K562 (cell line): ENCODE data around the gene VPS45. TPM values are rescaled to one million over a fixed set of nuclear protein-coding genes. Genes with fewer than 3 reads are reported as not detected.

Source experiments
- ATAC-seq: fragments of 200-7000 bp; cut with Tn5 transposase; 3 replicates; pipeline ENCODE4 v1.9.1; 2020; ENCODE audit warnings: moderate library complexity
- BruUV-seq: library from RNA; stranded (reverse); fragments of 400-500 nt; replicated peaks from 2 replicates; lab custom pipeline; 2021; lab: Mats Ljungman, UMichigan
- CTCF ChIA-PET: fragments of 300-600 bp; formaldehyde crosslinking; extraction: SDS; loops from one replicate; lab custom pipeline; 2021; ENCODE audit warnings: low intra/inter-chr PET ratio; lab: Yijun Ruan, JAX
- POLR2A ChIA-PET: fragments of 300-600, 350-650 bp; sonication (Branson Sonifier 250); formaldehyde crosslinking; extraction: SDS; loops from one replicate; lab custom pipeline; 2021; ENCODE audit warnings: antibody characterized with exemption, inconsistent platforms; lab: Yijun Ruan, JAX
- DNase-seq, 4 experiments: peaks; one replicate each; pipeline versions ENCODE4 v3.0.0 to v3.0.0-alpha.2; 2011 to 2018; ENCODE audit warnings: low spot score in 3 of 4, mixed read lengths in 3 of 4; ENCODE audit errors: extremely low read depth in 1 of 4
- FAIRE-seq: peaks from 2 replicates; lab custom pipeline; 2011; peaks lifted over from hg19 to GRCh38; lab: Jason Lieb, UNC
- H2AFZ ChIP-seq: 2 replicates; pipeline ENCODE4 v1.6.0; 2011; ENCODE audit warnings: low read depth, low read length, control low read depth, inconsistent platforms
- H3K27ac ChIP-seq: fragments of 200-600 bp; 3 replicates; pipeline ENCODE4 v1.8.0; 2011; ENCODE audit warnings: low read depth, mild to moderate bottlenecking, control low read depth, inconsistent platforms, low read length, moderate library complexity, mixed read lengths; ENCODE audit errors: extremely low read depth
- H3K27me3 ChIP-seq, 2 experiments: fragments of 300-600 bp in 1 of 2; 2 replicates in 1 of 2; 3 replicates in 1 of 2; pipeline versions ENCODE4 v1.6.0 to v1.8.0; 2011; ENCODE audit warnings: inconsistent platforms in 2 of 2, low read length in 2 of 2, mild to moderate bottlenecking in 1 of 2, mixed read lengths in 1 of 2, moderate library complexity in 1 of 2; ENCODE audit not compliant: control insufficient read depth in 2 of 2, insufficient read depth in 2 of 2
- H3K36me3 ChIP-seq: fragments of 300-600 bp; 3 replicates; pipeline ENCODE4 v1.8.0; 2011; ENCODE audit warnings: mild to moderate bottlenecking, low read length, inconsistent platforms; ENCODE audit not compliant: control insufficient read depth, insufficient read depth
- H3K4me1 ChIP-seq, 2 experiments: fragments of 200-600 bp in 1 of 2; replicated peaks in 1 of 2; 2 replicates in 1 of 2; 3 replicates in 1 of 2; pipeline versions ENCODE4 v1.5.1 to v1.8.0; 2011; ENCODE audit warnings: inconsistent platforms in 2 of 2, low read length in 2 of 2, mild to moderate bottlenecking in 1 of 2, mixed read lengths in 1 of 2, moderate library complexity in 1 of 2; ENCODE audit not compliant: control insufficient read depth in 2 of 2, insufficient read depth in 2 of 2
- H3K4me2 ChIP-seq: 2 replicates; pipeline ENCODE4 v1.6.1; 2011; ENCODE audit warnings: low read length, control low read depth, inconsistent platforms, mixed read lengths; ENCODE audit not compliant: insufficient read depth
- H3K4me3 ChIP-seq: fragments of 200-600 bp; sonication (generic), shearing (Covaris generic); 2 replicates; pipeline ENCODE4 v1.5.1; 2016; ENCODE audit warnings: control low read depth, inconsistent platforms
- H3K79me2 ChIP-seq: fragments of 200-600 bp; 3 replicates; pipeline ENCODE4 v1.8.0; 2011; ENCODE audit warnings: low read length, inconsistent platforms; ENCODE audit not compliant: control insufficient read depth, insufficient read depth
- H3K9ac ChIP-seq, 2 experiments: 2 replicates each; pipeline versions ENCODE4 v1.6.0 to v1.6.1; 2011; ENCODE audit warnings: low read depth in 2 of 2, low read length in 2 of 2, control low read depth in 1 of 2, inconsistent platforms in 1 of 2, mild to moderate bottlenecking in 1 of 2, mixed read lengths in 1 of 2; ENCODE audit not compliant: insufficient read depth in 1 of 2
- H3K9me1 ChIP-seq: one replicate; pipeline ENCODE4 v1.6.0; 2011; ENCODE audit warnings: inconsistent platforms, mild to moderate bottlenecking, low read length, moderate library complexity; ENCODE audit not compliant: control insufficient read depth, insufficient read depth
- H3K9me3 ChIP-seq: replicated peaks from 2 replicates; pipeline ENCODE4 v1.5.1; 2011; ENCODE audit warnings: low read depth, low read length, inconsistent platforms; ENCODE audit not compliant: control insufficient read depth, insufficient read depth
- H4K20me1 ChIP-seq: replicated peaks from 2 replicates; pipeline ENCODE4 v1.6.1; 2011; ENCODE audit warnings: low read length, inconsistent platforms, mixed read lengths; ENCODE audit not compliant: control insufficient read depth, insufficient read depth
- BCLAF1 ChIP-seq, 2 experiments: fragments of 450-650 bp in 1 of 2; IDR thresholded peaks; 2 replicates each; pipeline ENCODE4 v1.6.1; 2011 to 2017; ENCODE audit warnings: low read depth in 2 of 2, antibody characterized with exemption in 1 of 2, borderline replicate concordance in 1 of 2, low read length in 1 of 2, mild to moderate bottlenecking in 1 of 2, mixed read lengths in 1 of 2; ENCODE audit not compliant: control insufficient read depth in 1 of 2
- CCNT2 ChIP-seq: IDR thresholded peaks from 2 replicates; pipeline ENCODE4 v1.6.1; 2011; ENCODE audit warnings: borderline replicate concordance, low read depth, mild to moderate bottlenecking, moderate library complexity, mixed read lengths, low read length; ENCODE audit not compliant: insufficient read length; ENCODE audit errors: extremely low read depth
- CHD4 ChIP-seq: fragments of 200-600 bp; sonication (generic); IDR thresholded peaks from 3 replicates; pipeline ENCODE4 v1.6.1; 2012; ENCODE audit warnings: low read depth, mild to moderate bottlenecking, mixed read lengths, low read length, inconsistent platforms; ENCODE audit not compliant: insufficient read depth, insufficient replicate concordance, poor library complexity, severe bottlenecking
- FOSL1 ChIP-seq: fragments of 200-800 bp; sonication (Bioruptor generic); conservative IDR thresholded peaks from 2 replicates; pipeline ENCODE4 v1.6.1; 2016; ENCODE audit warnings: missing genetic modification characterization, missing compliant biosample characterization
- KLF1 ChIP-seq: fragments of 450-650 bp; IDR thresholded peaks from 2 replicates; pipeline ENCODE4 v1.6.1; 2016; ENCODE audit warnings: missing genetic modification characterization, missing compliant biosample characterization
- MAZ ChIP-seq, 2 experiments: fragments of 450-650 bp in 1 of 2; sonication (generic) in 1 of 2; formaldehyde crosslinking; IDR thresholded peaks in 1 of 2; conservative IDR thresholded peaks in 1 of 2; 2 replicates each; pipeline versions ENCODE4 v1.4.0 to v1.5.0; 2020; ENCODE audit warnings: mild to moderate bottlenecking in 1 of 2, missing genetic modification reagents in 1 of 2
- MXD1 ChIP-seq: fragments of 250-450 bp; sonication (Bioruptor Pico); IDR thresholded peaks from 2 replicates; pipeline ENCODE4 v1.8.0; 2021; ENCODE audit warnings: borderline replicate concordance, mild to moderate bottlenecking, moderate library complexity; ENCODE audit not compliant: poor library complexity, severe bottlenecking
- NR3C1 ChIP-seq: sonication (generic); formaldehyde crosslinking; IDR thresholded peaks from 2 replicates; pipeline ENCODE4 v1.8.1; 2022; ENCODE audit warnings: missing genetic modification reagents
- SMAD1 ChIP-seq: fragments of 150-350 bp; IDR thresholded peaks from 2 replicates; pipeline ENCODE4 v1.6.1; 2014; ENCODE audit warnings: low read length, low read depth; ENCODE audit not compliant: partially characterized antibody
- XRCC3 ChIP-seq: fragments of 450-650 bp; IDR thresholded peaks from 2 replicates; pipeline ENCODE4 v1.6.1; 2017; ENCODE audit warnings: mild to moderate bottlenecking, moderate library complexity
- WGBS: fragments of 100-300 bp; shearing (Covaris generic); methylation state at CpG from one replicate; pipeline ENCODE4 v1.1.6; 2016; ENCODE audit warnings: low coverage, mixed read lengths; ENCODE audit not compliant: insufficient coverage; ENCODE audit errors: missing lambda C conversion rate; 5-methylcytosine and 5-hydroxymethylcytosine counted together
- in situ Hi-C: fragments of 300-500 bp; cut with MboI; formaldehyde crosslinking; loops from 4 replicates; pipeline ENCODE4 v1.15.0; 2018; ENCODE audit warnings: inconsistent platforms, mixed read lengths
- intact Hi-C: fragments of 100-400 bp; cut with micrococcal nuclease; formaldehyde crosslinking; loops from 2 replicates; pipeline ENCODE4 v1.14.2; 2022
- polyA plus RNA-seq, 8 experiments: library from polyadenylated mRNA; depleted of rRNA in 4 of 8; stranded (reverse) in 5 of 8; unstranded in 3 of 8; fragments of >200 nt; fragmentation: Nextera tagmentation in 2 of 8; fragmentation: Illumina TruSeq in 1 of 8; extraction: Ambion mirVana in 2 of 8; extraction: Trizol in 1 of 8; gene quantifications; 2 replicates each; pipeline versions ENCODE4 v1.2.1 to v1.2.3, GENCODE V29; 2011 to 2014; ENCODE audit warnings: inconsistent platforms in 1 of 8, missing spikeins in 1 of 8
- total RNA-seq, 7 experiments: library from RNA; depleted of rRNA in 6 of 7; stranded (reverse); fragments of >200 nt in 6 of 7; fragmentation: Illumina TruSeq in 2 of 7; extraction: Trizol in 2 of 7; gene quantifications; 2 replicates each; pipeline versions ENCODE4 v1.2.1 to v1.2.3, GENCODE V29; 2011 to 2021; ENCODE audit warnings: low replicate concordance in 1 of 7

The VPS45 gene
- total and polyA plus RNA-seq, 9 of the 15 experiments (the other 6 are each of a cell fraction or from before 2014, with no cell fraction given) = 17.9 to 48.2 (median 34.4) TPM

- ATAC-seq (no peak), DNase-seq (no peak), FAIRE-seq (no peak)
- ChIA-PET POLR2A (interaction anchor here (0.7 to 1.9 kb wide), 2 partner anchors 10 to 1600 kb away, joined by 3 to 5 read pairs; no protein-coding TSS in a partner anchor), CTCF (no interaction called here)
- H3K4me1 ChIP-seq = peaks cover 7 to 17% of the 10 kb centered on the region in 2 experiments; a peak in 3 of 5 replicates
- intact Hi-C loops (no loop called here), in situ Hi-C loops (no loop called here)
- BruUV-seq = no TSS peak
- H3K9me3 ChIP-seq = no peaks in the 10 kb centered on the region
- no peaks in the 10 kb centered on the region for H3K9me1 ChIP-seq
- 77% methylated on average over 10 of the region's 13 CpGs for WGBS
- H3K79me2 ChIP-seq = peaks cover 5% of the 10 kb centered on the region; the same call in 1 of the 3 replicates
- no peak overlapping the region for H3K4me3 ChIP-seq
- no peaks in the 10 kb centered on the region for H3K27me3 ChIP-seq
- TF ChIP-seq NR3C1 (no peak), CHD4 (no peak), CCNT2 (no peak), FOSL1 (no peak), MAZ (CRISPR knock-in tag; conservative IDR thresholded peaks at IDR 0.05 in 1 of 2, IDR thresholded peaks at IDR 0.05 in 1 of 2) (no peak), KLF1 (tag) (no peak), BCLAF1 (IDR thresholded peaks at IDR 0.05; ENCODE audit: borderline replicate concordance in 1 of 2, control insufficient read depth in 1 of 2, low read depth in 2 of 2, low read length in 1 of 2) (no peak), XRCC3 (no peak), SMAD1 (no peak), MXD1 (no peak)
- no peak overlapping the region for H3K9ac ChIP-seq
- H3K27ac ChIP-seq = no peak overlapping the region
- H4K20me1 ChIP-seq = no peaks in the 10 kb centered on the region
- H3K36me3 ChIP-seq = peaks cover 14% of the 10 kb centered on the region; the same call in 2 of the 3 replicates
- no peak overlapping the region for H3K4me2 ChIP-seq
- H2AFZ ChIP-seq = no peak overlapping the region
Measured at GRCh38 chr1:150155413-150156071, 88.0 kb downstream of the VPS45 start.
